Stimulated activated CD8-positive, alpha-beta memory T cell treated with anti-CD3 and anti-CD28 coated beads, Interleukin-4, amount 100 ng/mL, for 24 hours (primary cell): ENCODE results near the gene ABCC1.
A peak's percentile ranks its signal among the peaks of the same experiment; 100 is the strongest.
"Not testable (repeated sequence)": the region's sequence is repeated elsewhere in the genome, so short reads cannot be mapped to it uniquely, and the experiment has no call there.

ENCODE experiments used
- DNase-seq: peaks from one replicate; pipeline ENCODE4 v3.0.0-alpha.2; 2020; ENCODE audit warnings: low read depth

Gene ABCC1

GRCh38 chr16:15946257-15947044 lies 3.0 kb upstream of the ABCC1 start:
- DNase-seq = no peak

DNA sequence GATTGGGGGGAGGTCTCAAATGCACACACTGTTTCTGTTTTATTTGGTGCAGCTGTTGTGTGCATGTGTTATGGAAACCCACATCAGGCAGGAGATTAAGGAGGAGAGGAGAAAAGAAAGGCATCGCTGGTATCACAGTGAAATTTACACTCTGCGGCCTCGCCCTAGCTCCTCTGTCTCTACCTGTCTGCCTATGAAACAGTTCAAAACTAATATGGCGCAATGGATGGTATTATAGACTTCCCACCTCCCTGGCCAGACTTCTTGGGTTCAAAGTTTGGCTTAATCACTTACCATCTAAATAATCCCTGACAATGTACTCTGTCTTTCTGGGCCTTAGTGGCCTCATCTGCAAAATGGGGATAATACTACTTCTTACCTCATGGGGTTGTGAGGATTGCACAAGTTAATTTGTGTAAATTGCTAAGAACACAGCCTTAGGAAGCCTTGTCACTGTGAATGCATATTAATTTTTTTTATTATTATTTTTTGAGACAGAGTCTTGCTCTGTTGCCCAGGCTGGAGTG lies 1.4 kb upstream of the ABCC1 start:
- DNase-seq = no peak

- DNase-seq = no peak
Observed at GRCh38 chr16:15948532-15949209, 745 bp upstream of the ABCC1 start.

DNA sequence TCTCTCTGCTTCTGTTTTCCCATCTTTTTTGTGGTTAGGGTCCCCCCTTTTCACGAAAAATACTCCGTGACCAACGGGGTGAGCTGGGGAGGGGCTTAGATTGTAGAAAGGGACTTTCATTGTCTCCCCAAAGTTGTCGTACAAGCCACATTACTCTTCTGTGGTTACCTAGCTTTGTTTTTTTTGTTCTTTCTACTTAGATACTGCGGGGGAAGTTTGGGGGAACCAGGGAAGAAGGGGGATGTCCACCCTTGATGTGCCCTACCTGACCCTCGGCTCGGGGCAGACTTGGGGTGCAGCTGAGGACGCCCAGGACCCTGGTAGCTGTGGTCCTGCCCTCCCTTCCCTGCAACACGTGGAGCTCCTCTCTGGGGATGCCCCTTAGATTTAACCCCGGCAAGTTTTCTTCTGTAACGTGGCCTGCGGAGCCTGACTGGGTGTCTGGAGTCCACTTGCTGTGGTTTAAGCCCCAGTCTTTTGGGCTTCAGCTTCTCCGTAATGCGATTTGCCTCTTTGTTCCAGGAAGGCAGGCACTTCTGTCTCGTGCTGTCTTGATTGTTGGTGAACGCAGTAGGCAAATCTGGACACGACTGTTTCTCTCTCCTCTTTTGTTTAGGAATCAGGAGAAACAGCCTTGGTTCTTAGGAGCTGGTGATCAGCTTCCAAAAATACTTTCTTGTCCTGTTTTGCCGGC lies 892 bp downstream of the ABCC1 start:
- no peak for DNase-seq

DNA sequence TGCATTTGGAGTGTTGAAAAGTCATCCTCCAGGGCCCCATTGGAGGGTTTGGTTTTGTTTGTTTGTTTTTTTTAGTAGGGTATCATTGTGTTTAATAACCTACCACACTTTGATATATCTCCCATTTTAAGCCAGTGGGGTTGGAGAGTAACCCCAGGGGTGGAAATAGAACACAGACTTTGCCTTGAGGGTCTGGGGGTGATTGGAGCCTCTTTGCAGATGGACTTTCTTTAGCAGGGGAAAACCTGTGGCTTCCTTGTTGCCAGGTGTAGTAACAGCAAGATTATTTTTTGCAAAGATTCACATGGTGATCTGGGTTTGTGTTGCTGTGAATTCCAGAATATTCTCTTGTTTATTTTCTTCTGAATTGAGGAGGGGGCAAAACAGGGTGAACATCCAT lies 1.5 kb downstream of the ABCC1 start:
- no peak for DNase-seq

DNA sequence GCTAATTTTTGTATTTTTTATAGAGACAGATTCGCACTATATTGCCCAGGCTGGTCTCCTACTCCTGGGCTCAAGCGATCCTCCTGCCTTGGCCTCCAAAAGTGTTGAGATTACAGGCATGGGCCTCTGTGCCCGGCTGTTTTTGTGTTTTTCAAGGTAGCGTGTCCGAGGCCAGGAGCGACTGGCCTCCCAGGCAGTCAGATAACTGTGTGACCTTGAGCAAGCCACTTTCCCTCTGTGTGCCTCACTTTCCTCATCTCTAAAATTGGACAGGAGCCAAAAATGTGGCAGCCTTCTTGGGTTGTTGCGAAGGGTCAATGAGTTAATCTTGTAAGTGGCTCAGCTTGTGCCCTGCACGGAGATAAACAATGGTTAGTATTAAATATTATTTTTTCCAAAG lies 2.4 kb downstream of the ABCC1 start:
- DNase-seq = no peak

DNA sequence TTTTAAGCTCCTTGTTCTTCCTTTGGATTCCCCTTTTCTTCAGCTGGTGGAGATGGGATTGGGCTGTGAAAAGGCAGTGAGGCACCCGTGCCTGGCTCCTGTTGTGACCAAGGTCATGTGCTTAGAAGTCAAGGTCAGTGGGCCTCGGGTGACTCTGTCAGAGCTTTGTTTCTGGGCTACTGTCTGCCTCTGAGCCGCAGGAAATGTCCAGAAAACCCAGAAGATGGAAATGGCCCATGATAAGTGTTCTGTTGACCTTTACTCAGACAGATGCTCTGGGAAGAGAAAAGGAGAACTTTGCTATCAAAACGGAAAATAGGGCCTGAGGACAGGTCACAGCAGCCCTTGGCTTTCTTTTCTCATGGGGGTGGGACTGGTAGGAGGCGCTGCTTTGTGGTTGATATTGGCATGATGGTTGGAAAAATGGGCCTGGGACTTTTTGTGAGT lies 2.9 kb downstream of the ABCC1 start:
- no peak for DNase-seq

- DNase-seq = no peak
Observed at GRCh38 chr16:15953477-15953876, 4.1 kb downstream of the ABCC1 start.

GRCh38 chr16:15953929-15954813 lies 4.8 kb downstream of the ABCC1 start:
- no peak for DNase-seq

- DNase-seq = no peak
Observed at GRCh38 chr16:15954814-15955151, 5.4 kb downstream of the ABCC1 start.

GRCh38 chr16:15955425-15955824 lies 6.0 kb downstream of the ABCC1 start:
- no peak for DNase-seq

DNA sequence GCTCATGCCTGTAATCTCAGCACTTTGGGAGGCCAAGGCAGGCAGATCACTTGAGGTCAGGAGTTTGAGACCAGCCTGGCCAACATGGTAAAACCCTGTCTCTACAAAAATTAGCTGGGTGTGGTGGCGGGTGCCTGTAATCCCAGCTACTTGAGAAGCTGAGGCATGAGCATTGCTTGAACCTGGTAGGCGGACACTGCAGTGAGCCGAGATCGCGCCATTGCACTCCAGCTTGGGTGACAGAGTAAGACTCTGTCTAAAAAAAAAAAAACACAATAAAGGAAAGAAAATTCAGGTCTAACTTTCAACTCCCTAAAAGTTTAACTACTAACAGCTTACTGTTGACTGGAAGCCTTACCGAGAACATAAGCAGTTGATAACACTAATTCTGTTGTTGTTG lies 6.7 kb downstream of the ABCC1 start:
- DNase-seq = not testable (repeated sequence)

DNA sequence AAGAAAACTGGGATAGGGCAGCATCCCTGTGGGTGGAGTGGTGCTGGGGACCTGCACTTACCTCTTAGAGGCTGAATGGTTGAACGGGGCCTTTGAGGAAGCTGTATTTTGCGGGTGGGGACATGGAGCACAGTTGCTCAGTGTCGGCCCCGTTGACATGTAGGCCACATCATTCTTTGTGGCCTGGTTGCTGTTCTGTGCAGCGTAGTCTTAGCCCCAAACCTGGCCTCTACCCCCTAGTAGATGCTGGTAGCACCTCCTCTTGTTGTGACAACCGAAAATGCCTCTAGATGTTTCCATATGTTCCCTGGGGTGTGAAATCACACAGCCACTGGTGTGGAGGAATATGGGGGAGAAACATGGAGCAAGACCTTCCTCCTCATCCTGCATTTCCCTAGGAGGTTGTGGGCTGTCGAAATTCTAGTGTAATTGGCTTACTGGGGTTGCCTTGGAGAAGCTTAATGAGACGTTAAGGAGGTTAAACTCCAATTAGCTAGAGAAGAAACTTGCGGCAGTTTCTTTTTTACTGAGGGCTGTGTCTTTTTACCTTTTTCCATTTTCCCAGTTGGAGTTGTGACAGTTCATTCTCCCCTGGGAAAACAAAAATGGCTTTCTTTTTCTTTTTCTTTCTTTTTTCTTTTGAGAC lies 9.4 kb downstream of the ABCC1 start:
- DNase-seq = no peak

- no peak for DNase-seq
Observed at GRCh38 chr16:15960124-15960971, 10.9 kb downstream of the ABCC1 start.

- DNase-seq = peak; percentile 34
Observed at GRCh38 chr16:15961060-15961511, 11.7 kb downstream of the ABCC1 start.

- no peak for DNase-seq
Observed at GRCh38 chr16:15961571-15962090, 12.2 kb downstream of the ABCC1 start.

- no peak for DNase-seq
Observed at GRCh38 chr16:15963307-15963910, 14.0 kb downstream of the ABCC1 start.

- no peak for DNase-seq
Observed at GRCh38 chr16:15966420-15966819, 17.0 kb downstream of the ABCC1 start.

GRCh38 chr16:15966836-15967546 lies 17.6 kb downstream of the ABCC1 start:
- DNase-seq = no peak
